ENCODE data around the gene RHOA. TPM values are rescaled to one million over a fixed set of nuclear protein-coding genes. Genes with fewer than 3 reads are reported as not detected.

Gene RHOA
- total RNA-seq, 1 experiment from 2014 or later = 348 TPM

DNA sequence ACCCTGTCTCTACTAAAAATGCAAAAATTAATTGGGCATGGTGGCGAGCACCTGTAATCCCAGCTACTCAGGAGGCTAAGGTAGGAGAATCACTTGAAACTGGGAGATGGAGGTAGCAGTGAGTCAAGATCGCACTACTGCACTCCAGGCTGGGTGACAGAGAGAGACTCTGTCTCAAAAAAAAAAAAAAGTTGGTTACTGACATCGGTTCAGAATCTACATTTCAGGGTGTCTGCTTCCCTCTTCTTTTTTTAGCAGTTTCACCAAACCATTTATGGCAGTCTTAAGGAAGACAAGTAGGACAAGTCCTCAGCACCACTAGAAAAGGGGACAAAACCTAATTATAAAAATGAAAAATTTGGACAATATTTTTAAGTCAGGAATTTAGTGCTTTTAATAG lies 68.6 kb downstream of the RHOA start:
- Histone ChIP-seq H3K4me3 (ENCODE audit: low read depth, low read length) (no peak overlapping the region), H3K27me3 (replicated peaks; ENCODE audit: control insufficient read depth, insufficient read depth, low read length) (no peaks in the 10 kb centered on the region), H3K9me3 (no peaks in the 10 kb centered on the region), H3K4me1 (0 out of 2 replicates have a peak, but pooled peaks cover 4% of the 10 kb centered on the region), H3K36me3 (ENCODE audit: control insufficient read depth, insufficient read depth, low read length) (no peaks in the 10 kb centered on the region)
- no TSS peak for BruUV-seq (replicated peaks)
- H3K27me3 Mint-ChIP-seq (ENCODE audit: insufficient read depth, unreplicated experiment) = no peaks in the 10 kb centered on the region
- ChIA-PET CTCF (no interaction called here), POLR2A (no interaction called here)
- no peak overlapping the region for H3K27ac Mint-ChIP-seq (ENCODE audit: unreplicated experiment)
- TF ChIP-seq, protein P1, sequence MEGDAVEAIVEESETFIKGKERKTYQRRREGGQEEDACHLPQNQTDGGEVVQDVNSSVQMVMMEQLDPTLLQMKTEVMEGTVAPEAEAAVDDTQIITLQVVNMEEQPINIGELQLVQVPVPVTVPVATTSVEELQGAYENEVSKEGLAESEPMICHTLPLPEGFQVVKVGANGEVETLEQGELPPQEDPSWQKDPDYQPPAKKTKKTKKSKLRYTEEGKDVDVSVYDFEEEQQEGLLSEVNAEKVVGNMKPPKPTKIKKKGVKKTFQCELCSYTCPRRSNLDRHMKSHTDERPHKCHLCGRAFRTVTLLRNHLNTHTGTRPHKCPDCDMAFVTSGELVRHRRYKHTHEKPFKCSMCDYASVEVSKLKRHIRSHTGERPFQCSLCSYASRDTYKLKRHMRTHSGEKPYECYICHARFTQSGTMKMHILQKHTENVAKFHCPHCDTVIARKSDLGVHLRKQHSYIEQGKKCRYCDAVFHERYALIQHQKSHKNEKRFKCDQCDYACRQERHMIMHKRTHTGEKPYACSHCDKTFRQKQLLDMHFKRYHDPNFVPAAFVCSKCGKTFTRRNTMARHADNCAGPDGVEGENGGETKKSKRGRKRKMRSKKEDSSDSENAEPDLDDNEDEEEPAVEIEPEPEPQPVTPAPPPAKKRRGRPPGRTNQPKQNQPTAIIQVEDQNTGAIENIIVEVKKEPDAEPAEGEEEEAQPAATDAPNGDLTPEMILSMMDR (IDR thresholded peaks at IDR 0.05; ENCODE audit: insufficient read depth in 1 of 2, low read depth in 1 of 2, low read length in 1 of 2, severe bottlenecking in 1 of 2, unreplicated experiment in 1 of 2) = no peak
- H3K4me3 Mint-ChIP-seq (ENCODE audit: unreplicated experiment) = no peak overlapping the region
- no peaks in the 10 kb centered on the region for H3K9me3 Mint-ChIP-seq (ENCODE audit: unreplicated experiment)
- peaks cover 19% of the 10 kb centered on the region for H3K4me1 Mint-ChIP-seq (ENCODE audit: low read depth, unreplicated experiment)
- intact Hi-C loops (cut with micrococcal nuclease; ENCODE audit: unreplicated experiment) = no loop called here
- peaks cover 10% of the 10 kb centered on the region for H3K36me3 Mint-ChIP-seq (ENCODE audit: insufficient read depth, unreplicated experiment)
- no peak for DNase-seq

DNA sequence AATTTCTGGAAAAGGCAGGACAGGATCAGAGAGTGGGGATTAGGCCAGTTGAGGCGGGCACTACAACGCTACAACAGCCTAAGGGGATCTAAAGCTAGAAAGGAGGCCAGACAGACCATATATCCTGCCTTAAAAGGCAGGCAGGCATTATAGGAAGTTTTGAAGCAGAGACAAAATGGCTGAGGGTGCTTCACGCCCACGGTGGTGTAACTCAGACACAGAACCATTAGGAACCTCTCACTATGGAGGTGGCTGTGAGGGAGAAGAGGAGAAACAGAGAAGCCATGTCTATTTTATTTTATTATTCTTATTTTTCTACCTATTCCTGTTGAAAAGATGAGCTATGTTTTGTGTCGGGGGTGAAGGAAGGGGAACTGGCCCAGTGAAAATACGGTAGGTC lies 69.8 kb downstream of the RHOA start:
- no peak for DNase-seq
- ChIA-PET CTCF (no interaction called here), POLR2A (no interaction called here)
- TF ChIP-seq, protein P1 (IDR thresholded peaks at IDR 0.05; ENCODE audit: insufficient read depth in 1 of 2, low read depth in 1 of 2, low read length in 1 of 2, severe bottlenecking in 1 of 2, unreplicated experiment in 1 of 2) = no peak
- Histone ChIP-seq H3K9me3 (no peaks in the 10 kb centered on the region), H3K4me3 (ENCODE audit: low read depth, low read length) (no peak overlapping the region), H3K36me3 (ENCODE audit: control insufficient read depth, insufficient read depth, low read length) (no peaks in the 10 kb centered on the region), H3K27me3 (replicated peaks; ENCODE audit: control insufficient read depth, insufficient read depth, low read length) (no peaks in the 10 kb centered on the region), H3K4me1 (0 out of 2 replicates have a peak, but pooled peaks cover 4% of the 10 kb centered on the region)
- no peaks in the 10 kb centered on the region for H3K9me3 Mint-ChIP-seq (ENCODE audit: unreplicated experiment)
- peak overlapping the region; percentile 22 for H3K4me3 Mint-ChIP-seq (ENCODE audit: unreplicated experiment)
- H3K27ac Mint-ChIP-seq (ENCODE audit: unreplicated experiment) = peak overlapping the region; percentile 79
- no TSS peak for BruUV-seq (replicated peaks)
- H3K36me3 Mint-ChIP-seq (ENCODE audit: insufficient read depth, unreplicated experiment) = peaks cover 10% of the 10 kb centered on the region
- H3K27me3 Mint-ChIP-seq (ENCODE audit: insufficient read depth, unreplicated experiment) = no peaks in the 10 kb centered on the region
- peaks cover 19% of the 10 kb centered on the region for H3K4me1 Mint-ChIP-seq (ENCODE audit: low read depth, unreplicated experiment)
- intact Hi-C loops (cut with micrococcal nuclease; ENCODE audit: unreplicated experiment) = no loop called here

DNA sequence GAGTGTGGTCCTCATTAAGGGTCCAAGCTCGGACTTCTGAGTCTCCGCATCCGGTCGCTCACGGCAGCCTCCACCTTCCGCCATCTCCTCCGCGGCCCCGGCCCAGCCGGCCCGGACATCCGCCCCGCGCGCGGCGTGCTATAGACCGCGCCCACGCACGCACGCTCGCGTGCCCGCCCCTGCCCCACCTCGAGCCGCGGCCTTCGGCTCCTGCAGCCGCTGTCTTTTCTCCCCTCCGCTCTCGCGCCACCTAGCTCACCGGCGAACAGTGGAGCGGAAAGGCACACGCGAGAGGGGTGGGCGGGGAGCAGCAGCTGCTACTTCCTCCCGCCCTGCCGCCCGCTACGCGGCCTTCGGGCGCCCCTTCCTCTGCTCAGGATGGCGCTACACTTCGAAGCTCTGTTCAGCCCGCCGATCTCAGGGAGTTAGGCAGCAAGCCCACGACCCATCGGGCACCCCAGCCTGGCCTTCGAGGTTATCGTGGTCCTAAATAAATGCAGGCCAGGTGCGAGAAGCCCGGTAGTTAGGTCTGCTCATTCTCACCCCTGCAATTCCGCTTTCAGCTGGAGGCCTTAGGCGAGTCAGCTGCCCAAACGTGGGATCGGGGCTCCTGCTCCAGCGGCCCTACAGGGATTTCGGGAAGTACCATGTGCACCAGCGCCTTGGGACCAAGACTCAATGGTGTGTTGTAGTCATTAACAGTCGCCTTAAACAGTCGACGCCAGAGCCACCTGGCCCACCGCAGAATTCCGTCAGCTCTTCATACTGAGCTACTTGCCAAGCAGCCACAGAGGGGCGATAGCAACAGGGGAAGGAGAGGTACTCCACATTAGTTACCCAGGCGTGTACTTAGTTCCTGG lies 71.6 kb downstream of the RHOA start, which contains the start of gene USP4:
Gene USP4 (minus strand): TSS at position 113 of the 860 bp plus-strand sequence. CDS start 29 bp downstream, at position 84.
- TF ChIP-seq, protein P1 (IDR thresholded peaks at IDR 0.05; ENCODE audit: insufficient read depth in 1 of 2, low read depth in 1 of 2, low read length in 1 of 2, severe bottlenecking in 1 of 2, unreplicated experiment in 1 of 2) = peak; percentile 15 to 81
- peaks cover 16% of the 10 kb centered on the region for H3K4me1 Mint-ChIP-seq (ENCODE audit: low read depth, unreplicated experiment)
- ChIA-PET POLR2A (interaction anchor here (0.6 to 2.2 kb wide), 15 partner anchors 10 to 333 kb away, joined by 3 to 34 read pairs (median 6); partner anchors contain the start of genes DAG1, GPX1, LAMB2 and NICN1), CTCF (interaction anchor here (0.5 to 1.9 kb wide), 34 partner anchors 9 to 1464 kb away, joined by 3 to 60 read pairs (median 6); partner anchors contain the start of genes AMT, DAG1, KLHDC8B and NICN1)
- Histone ChIP-seq H3K27me3 (replicated peaks; ENCODE audit: control insufficient read depth, insufficient read depth, low read length) (no peaks in the 10 kb centered on the region), H3K4me1 (0 out of 2 replicates have a peak, but pooled peaks cover 4% of the 10 kb centered on the region), H3K36me3 (ENCODE audit: control insufficient read depth, insufficient read depth, low read length) (no peaks in the 10 kb centered on the region), H3K4me3 (ENCODE audit: low read depth, low read length) (peak within 1 kb of the TSS; percentile 73), H3K9me3 (no peaks in the 10 kb centered on the region)
- intact Hi-C loops (cut with micrococcal nuclease; ENCODE audit: unreplicated experiment) = loop anchor here (1.0 kb wide), 4 partner anchors 18 to 334 kb away; partner anchors contain the start of genes APEH, GPX1 and TCTA
- no peaks in the 10 kb centered on the region for H3K27me3 Mint-ChIP-seq (ENCODE audit: insufficient read depth, unreplicated experiment)
- no peaks in the 10 kb centered on the region for H3K9me3 Mint-ChIP-seq (ENCODE audit: unreplicated experiment)
- H3K4me3 Mint-ChIP-seq (ENCODE audit: unreplicated experiment) = peak within 1 kb of the TSS; percentile 91
- peak; percentile 93 to 94 for DNase-seq
- TSS peak; percentile 81 for BruUV-seq (replicated peaks)
- peaks cover 23% of the 10 kb centered on the region for H3K36me3 Mint-ChIP-seq (ENCODE audit: insufficient read depth, unreplicated experiment)
- peak within 1 kb of the TSS; percentile 90 for H3K27ac Mint-ChIP-seq (ENCODE audit: unreplicated experiment)
